SK-N-SH (cell line): ENCODE data around the gene ZNF184. TPM values are rescaled to one million over a fixed set of nuclear protein-coding genes. Genes with fewer than 3 reads are reported as not detected.

ENCODE experiments used
- CTCF ChIA-PET: fragments of 300-600, 350-600 bp; formaldehyde crosslinking; extraction: SDS; loops from one replicate; lab custom pipeline; 2021; lab: Yijun Ruan, JAX
- POLR2A ChIA-PET: fragments of 350-600 bp; sonication (Branson Sonifier 250); formaldehyde crosslinking; extraction: SDS; loops from one replicate; lab custom pipeline; 2020; ENCODE audit warnings: antibody characterized with exemption, inconsistent platforms; lab: Yijun Ruan, JAX
- DNase-seq: peaks from one replicate; pipeline ENCODE4 v3.0.0; 2012
- H2AFZ ChIP-seq: fragments of 200-600 bp; sonication (generic); 2 replicates; pipeline ENCODE4 v1.8.1; 2016; ENCODE audit warnings: antibody characterized with exemption, mild to moderate bottlenecking, low read depth
- H3F3A ChIP-seq: fragments of 200-600 bp; sonication (generic); replicated peaks from 2 replicates; pipeline ENCODE3; 2016; ENCODE audit warnings: antibody characterized with exemption, mild to moderate bottlenecking; ENCODE audit not compliant: insufficient read depth
- H3K27ac ChIP-seq, 2 experiments: fragments of 200-500 bp in 1 of 2; fragments of 200-600 bp in 1 of 2; sonication (Bioruptor generic) in 1 of 2; sonication (generic), shearing (Covaris generic) in 1 of 2; 2 replicates each; pipeline versions ENCODE4 v1.5.1 to v1.6.1; 2014 to 2016; ENCODE audit warnings: low read depth in 2 of 2, inconsistent platforms in 1 of 2, low read length in 1 of 2, mild to moderate bottlenecking in 1 of 2, mixed read lengths in 1 of 2
- H3K27me3 ChIP-seq: fragments of 200-600 bp; sonication (generic), shearing (Covaris generic); 2 replicates; pipeline ENCODE4 v1.6.1; 2016; ENCODE audit warnings: mixed run types; ENCODE audit not compliant: insufficient read depth
- H3K36me3 ChIP-seq, 2 experiments: fragments of 200-500 bp in 1 of 2; fragments of 200-600 bp in 1 of 2; sonication (Bioruptor generic) in 1 of 2; sonication (generic) in 1 of 2; replicated peaks in 1 of 2; 2 replicates each; pipeline versions ENCODE3 to v1.5.1; 2014 to 2016; ENCODE audit warnings: low read length in 1 of 2, mild to moderate bottlenecking in 1 of 2; ENCODE audit not compliant: insufficient read depth in 2 of 2, control insufficient read depth in 1 of 2
- H3K4me1 ChIP-seq, 2 experiments: fragments of 200-500 bp in 1 of 2; fragments of 200-600 bp in 1 of 2; sonication (Bioruptor generic) in 1 of 2; sonication (generic), shearing (Covaris generic) in 1 of 2; 2 replicates each; pipeline versions ENCODE4 v1.5.1 to v1.6.1; 2014 to 2016; ENCODE audit warnings: low read depth in 1 of 2, low read length in 1 of 2, mixed run types in 1 of 2; ENCODE audit not compliant: insufficient read depth in 2 of 2, control insufficient read depth in 1 of 2
- H3K4me2 ChIP-seq: fragments of 200-600 bp; sonication (generic), shearing (Covaris generic); 2 replicates; pipeline ENCODE4 v1.6.1; 2017; ENCODE audit warnings: mixed run types
- H3K4me3 ChIP-seq, 2 experiments: fragments of 200-500 bp in 1 of 2; fragments of 200-600 bp in 1 of 2; sonication (Bioruptor generic) in 1 of 2; sonication (generic), shearing (Covaris generic) in 1 of 2; 2 replicates each; pipeline versions ENCODE4 v1.5.1 to v1.8.1; 2014 to 2016; ENCODE audit warnings: low read depth in 2 of 2, inconsistent platforms in 1 of 2, low read length in 1 of 2, mild to moderate bottlenecking in 1 of 2, mixed read lengths in 1 of 2, moderate library complexity in 1 of 2
- H3K79me2 ChIP-seq: fragments of 200-600 bp; sonication (generic); 2 replicates; pipeline ENCODE4 v1.8.1; 2017; ENCODE audit warnings: mild to moderate bottlenecking; ENCODE audit not compliant: insufficient read depth
- H3K9ac ChIP-seq: fragments of 200-600 bp; sonication (generic); 2 replicates; pipeline ENCODE4 v1.6.1; 2017; ENCODE audit warnings: mixed run types
- H3K9me2 ChIP-seq: fragments of 200-600 bp; sonication (generic); 2 replicates; pipeline ENCODE4 v1.6.1; 2017; ENCODE audit warnings: mixed run types
- H3K9me3 ChIP-seq: fragments of 200-600 bp; sonication (generic); 2 replicates; pipeline ENCODE4 v1.6.1; 2017; ENCODE audit warnings: mixed run types, mild to moderate bottlenecking, moderate library complexity
- H4K20me1 ChIP-seq: fragments of 200-600 bp; sonication (generic); 2 replicates; pipeline ENCODE4 v1.6.1; 2017; ENCODE audit warnings: mild to moderate bottlenecking, mixed run types; ENCODE audit not compliant: insufficient read depth
- EP300 ChIP-seq, 2 experiments: IDR thresholded peaks; 2 replicates each; pipeline versions ENCODE4 v1.4.0 to v1.6.1; 2012; ENCODE audit warnings: borderline replicate concordance in 1 of 2, low read depth in 1 of 2, low read length in 1 of 2
- FOSL2 ChIP-seq: IDR thresholded peaks from 2 replicates; pipeline ENCODE4 v1.4.0; 2012; ENCODE audit warnings: low read depth, mild to moderate bottlenecking, moderate library complexity, borderline replicate concordance
- GATA2 ChIP-seq: sonication (generic); formaldehyde crosslinking; IDR thresholded peaks from 2 replicates; pipeline ENCODE4 v1.5.0; 2020; ENCODE audit warnings: mild to moderate bottlenecking, missing genetic modification reagents
- JUND ChIP-seq: IDR thresholded peaks from 2 replicates; pipeline ENCODE4 v1.4.0; 2012
- MEF2A ChIP-seq: IDR thresholded peaks from 2 replicates; pipeline ENCODE4 v1.4.0; 2012; ENCODE audit warnings: low read depth, borderline replicate concordance
- MXI1 ChIP-seq: IDR thresholded peaks from 2 replicates; pipeline ENCODE4 v1.6.1; 2012; ENCODE audit warnings: mild to moderate bottlenecking, low read depth, low read length, improper control_type of control experiment
- NFIC ChIP-seq: IDR thresholded peaks from 2 replicates; pipeline ENCODE4 v1.4.0; 2012; ENCODE audit warnings: borderline replicate concordance
- NRF1 ChIP-seq: IDR thresholded peaks from 2 replicates; pipeline ENCODE4 v1.6.1; 2012; ENCODE audit warnings: low read depth, mild to moderate bottlenecking, low read length
- RAD21 ChIP-seq: IDR thresholded peaks from 2 replicates; pipeline ENCODE4 v1.6.1; 2012; ENCODE audit warnings: mild to moderate bottlenecking, low read length
- RCOR1 ChIP-seq: fragments of 150-350 bp; IDR thresholded peaks from 2 replicates; pipeline ENCODE4 v1.6.1; 2017; ENCODE audit warnings: antibody characterized with exemption, low read length
- REST ChIP-seq: IDR thresholded peaks from 2 replicates; pipeline ENCODE4 v1.6.1; 2012; ENCODE audit warnings: mild to moderate bottlenecking, low read depth, low read length, moderate library complexity
- SMC3 ChIP-seq: IDR thresholded peaks from 2 replicates; pipeline ENCODE4 v1.6.1; 2012; ENCODE audit warnings: low read depth, low read length, improper control_type of control experiment
- TAF1 ChIP-seq: IDR thresholded peaks from 2 replicates; pipeline ENCODE4 v1.6.1; 2012; ENCODE audit warnings: low read depth, mild to moderate bottlenecking, low read length, moderate library complexity, borderline replicate concordance
- TEAD4 ChIP-seq: IDR thresholded peaks from 2 replicates; pipeline ENCODE4 v1.4.0; 2012; ENCODE audit warnings: mild to moderate bottlenecking, borderline replicate concordance; ENCODE audit not compliant: insufficient read depth
- YY1 ChIP-seq: IDR thresholded peaks from 2 replicates; pipeline ENCODE4 v1.4.0; 2012; ENCODE audit warnings: low read depth, mild to moderate bottlenecking
- ZBTB33 ChIP-seq: IDR thresholded peaks from 2 replicates; pipeline ENCODE4 v1.4.0; 2012; ENCODE audit warnings: low read depth, borderline replicate concordance
- WGBS: methylation state at CpG from one replicate; pipeline ENCODE4 v1.1.6; 2017; ENCODE audit warnings: low lambda C conversion rate; 5-methylcytosine and 5-hydroxymethylcytosine counted together
- polyA plus RNA-seq, 3 experiments: library from polyadenylated mRNA; depleted of rRNA; stranded (reverse); fragments of >200 nt; gene quantifications; 2 replicates each; pipeline ENCODE4 v1.2.3, GENCODE V29; 2012
- TF ChIP-seq, protein P1 (sequence below): fragments of 150-350 bp; IDR thresholded peaks from 2 replicates; pipeline ENCODE4 v1.6.1; 2016; ENCODE audit warnings: mild to moderate bottlenecking, low read depth, low read length
- TF ChIP-seq, protein P2 (sequence below): fragments of 200-600 bp; sonication (generic); IDR thresholded peaks from 2 replicates; pipeline ENCODE4 v1.6.1; 2017; ENCODE audit warnings: antibody characterized with exemption, mild to moderate bottlenecking, moderate library complexity

The ZNF184 gene
- polyA plus RNA-seq, 1 of the 3 experiments (the other 2 are of a cell fraction), result 1.6 TPM

DNA sequence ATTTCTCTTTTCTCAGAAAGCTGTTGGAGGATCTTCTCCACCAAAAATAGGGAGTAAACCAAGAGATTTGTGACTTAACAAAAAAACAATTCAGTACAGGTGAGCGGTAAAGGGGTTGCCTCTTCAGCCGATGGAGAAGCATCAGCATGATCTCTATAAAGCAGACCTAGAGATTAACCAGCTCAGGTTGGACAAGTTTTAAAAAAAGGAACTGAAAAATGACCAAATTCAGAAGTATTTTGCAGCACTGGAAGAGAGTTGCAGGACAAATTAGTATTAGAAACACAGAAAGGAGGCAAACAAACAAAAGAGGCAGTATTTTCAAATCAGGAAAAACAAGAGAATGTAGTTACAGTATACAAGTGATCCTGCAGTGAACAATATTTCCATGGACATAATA, 39.6 kb upstream of the ZNF184 start:
- Histone ChIP-seq H3F3A (no peaks in the 10 kb centered on the region), H3K9me3 (no peaks in the 10 kb centered on the region), H4K20me1 (no peaks in the 10 kb centered on the region), H3K27me3 (peaks cover 78% of the 10 kb centered on the region), H3K9ac (no peak overlapping the region), H3K9me2 (no peaks in the 10 kb centered on the region), H3K36me3 (no peaks in the 10 kb centered on the region), H3K27ac (no peak overlapping the region), H3K79me2 (no peaks in the 10 kb centered on the region), H2AFZ (no peak overlapping the region), H3K4me2 (no peak overlapping the region), H3K4me3 (no peak overlapping the region), H3K4me1 (no peaks in the 10 kb centered on the region)
- ChIA-PET CTCF (interaction anchor here (0.6 kb wide), 2 partner anchors 106 to 1279 kb away, joined by 3 read pairs; no protein-coding TSS in a partner anchor), POLR2A (no interaction called here)
- no peak for DNase-seq
- no peak for TF ChIP-seq RCOR1
- no peak for TF ChIP-seq GATA2 (CRISPR knock-in tag)
- no peak for TF ChIP-seq NFIC
- TF ChIP-seq TEAD4, result no peak
- no peak for TF ChIP-seq EP300 (IDR thresholded peaks at IDR 0.05; ENCODE audit: borderline replicate concordance in 1 of 2, low read depth in 1 of 2, low read length in 1 of 2)
- no peak for TF ChIP-seq SMC3
- TF ChIP-seq REST, result no peak
- TF ChIP-seq, protein P1, sequence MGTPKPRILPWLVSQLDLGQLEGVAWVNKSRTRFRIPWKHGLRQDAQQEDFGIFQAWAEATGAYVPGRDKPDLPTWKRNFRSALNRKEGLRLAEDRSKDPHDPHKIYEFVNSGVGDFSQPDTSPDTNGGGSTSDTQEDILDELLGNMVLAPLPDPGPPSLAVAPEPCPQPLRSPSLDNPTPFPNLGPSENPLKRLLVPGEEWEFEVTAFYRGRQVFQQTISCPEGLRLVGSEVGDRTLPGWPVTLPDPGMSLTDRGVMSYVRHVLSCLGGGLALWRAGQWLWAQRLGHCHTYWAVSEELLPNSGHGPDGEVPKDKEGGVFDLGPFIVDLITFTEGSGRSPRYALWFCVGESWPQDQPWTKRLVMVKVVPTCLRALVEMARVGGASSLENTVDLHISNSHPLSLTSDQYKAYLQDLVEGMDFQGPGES, result no peak
- no peak for TF ChIP-seq TAF1
- TF ChIP-seq, protein P2, sequence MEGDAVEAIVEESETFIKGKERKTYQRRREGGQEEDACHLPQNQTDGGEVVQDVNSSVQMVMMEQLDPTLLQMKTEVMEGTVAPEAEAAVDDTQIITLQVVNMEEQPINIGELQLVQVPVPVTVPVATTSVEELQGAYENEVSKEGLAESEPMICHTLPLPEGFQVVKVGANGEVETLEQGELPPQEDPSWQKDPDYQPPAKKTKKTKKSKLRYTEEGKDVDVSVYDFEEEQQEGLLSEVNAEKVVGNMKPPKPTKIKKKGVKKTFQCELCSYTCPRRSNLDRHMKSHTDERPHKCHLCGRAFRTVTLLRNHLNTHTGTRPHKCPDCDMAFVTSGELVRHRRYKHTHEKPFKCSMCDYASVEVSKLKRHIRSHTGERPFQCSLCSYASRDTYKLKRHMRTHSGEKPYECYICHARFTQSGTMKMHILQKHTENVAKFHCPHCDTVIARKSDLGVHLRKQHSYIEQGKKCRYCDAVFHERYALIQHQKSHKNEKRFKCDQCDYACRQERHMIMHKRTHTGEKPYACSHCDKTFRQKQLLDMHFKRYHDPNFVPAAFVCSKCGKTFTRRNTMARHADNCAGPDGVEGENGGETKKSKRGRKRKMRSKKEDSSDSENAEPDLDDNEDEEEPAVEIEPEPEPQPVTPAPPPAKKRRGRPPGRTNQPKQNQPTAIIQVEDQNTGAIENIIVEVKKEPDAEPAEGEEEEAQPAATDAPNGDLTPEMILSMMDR, result no peak
- TF ChIP-seq FOSL2, result no peak
- TF ChIP-seq ZBTB33, result no peak
- no peak for TF ChIP-seq NRF1
- TF ChIP-seq YY1, result no peak
- no peak for TF ChIP-seq MXI1
- TF ChIP-seq RAD21, result no peak
- no peak for TF ChIP-seq MEF2A
- TF ChIP-seq JUND, result no peak
- WGBS, result 29% methylated on average over 2 of the region's 2 CpGs
